Measurements from ENCODE around the gene TMEM231. TPM values are rescaled to one million over a fixed set of nuclear protein-coding genes. Genes with fewer than 3 reads are reported as not detected.
"Not testable (repeated sequence)": the region's sequence is repeated elsewhere in the genome, so short reads cannot be mapped to it uniquely, and the experiment has no call there.

The TMEM231 gene
- total and polyA plus RNA-seq, 2 donors from 2014 or later = 8.6 to 13.7 TPM

DNA sequence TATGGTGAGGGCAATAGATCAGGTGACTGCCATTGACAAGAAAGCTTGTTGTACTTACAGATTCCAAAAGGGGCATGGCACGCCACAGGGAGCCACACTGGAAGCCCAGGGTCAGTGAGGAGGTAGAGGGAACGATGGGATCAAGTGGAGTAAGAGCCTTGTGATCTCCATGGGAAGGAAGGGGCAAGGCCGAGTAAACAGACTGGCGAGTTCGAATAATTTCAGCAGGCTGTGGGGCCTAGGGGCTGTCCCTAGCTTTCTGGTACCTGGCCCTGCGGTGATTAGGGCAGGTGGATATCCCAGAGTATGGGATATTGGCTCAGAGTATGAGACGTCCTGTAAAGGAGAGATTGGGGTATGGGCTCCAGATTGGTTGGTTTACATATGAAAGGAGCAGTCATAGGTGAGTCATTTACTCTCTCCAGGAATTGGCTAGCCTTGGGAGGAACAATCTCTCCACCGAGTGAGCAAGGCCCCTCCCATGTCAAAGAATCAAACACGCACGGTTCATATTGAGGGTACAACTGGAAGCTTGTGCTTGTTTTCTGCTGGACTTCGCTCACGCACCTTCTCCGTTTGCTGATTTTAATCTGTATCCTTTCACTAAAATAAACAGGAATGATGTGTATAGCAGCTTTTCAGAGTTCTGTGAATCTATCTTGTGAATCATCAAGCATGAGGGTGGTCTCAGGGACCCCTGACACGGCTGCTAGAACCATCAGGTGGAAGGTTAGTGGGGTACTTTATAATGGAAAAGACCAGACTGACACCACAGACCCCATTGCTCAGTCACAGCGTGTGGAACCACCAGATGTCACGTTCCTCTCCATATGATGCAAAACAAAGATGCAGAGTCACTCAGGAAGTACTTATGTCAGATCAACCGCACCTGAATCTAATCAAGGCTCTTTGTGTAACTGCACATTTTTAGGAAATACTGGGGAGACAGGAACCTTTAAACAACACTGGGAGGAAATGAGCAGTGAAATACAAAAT is 38.1 kb upstream of the TMEM231 start:
- Histone ChIP-seq H3K9me3 (ENCODE audit: control insufficient read depth in 2 of 3, insufficient read depth in 1 of 3, low read length in 3 of 3) (no peaks in the 10 kb centered on the region), H3K4me3 (ENCODE audit: low read length in 3 of 3) (no peak overlapping the region), H3K4me1 (ENCODE audit: control insufficient read depth in 2 of 3, insufficient read depth in 2 of 3, low read depth in 1 of 3, low read length in 3 of 3) (no peaks in the 10 kb centered on the region), H3K27ac (ENCODE audit: low read depth in 2 of 2, low read length in 2 of 2) (no peak overlapping the region), H3K36me3 (ENCODE audit: control insufficient read depth in 2 of 3, insufficient read depth in 3 of 3, low read length in 3 of 3) (peaks cover 0 to 5% (median 4%) of the 10 kb centered on the region in 3 donors), H3K27me3 (ENCODE audit: control insufficient read depth, insufficient read depth, low read length) (no peaks in the 10 kb centered on the region), H3K9ac (ENCODE audit: low read length in 3 of 3) (no peak overlapping the region)
- intact Hi-C loops (cut with DNase I) = no loop called here
- FAIRE-seq (no peak), DNase-seq (no peak)
- TF ChIP-seq, protein P1, sequence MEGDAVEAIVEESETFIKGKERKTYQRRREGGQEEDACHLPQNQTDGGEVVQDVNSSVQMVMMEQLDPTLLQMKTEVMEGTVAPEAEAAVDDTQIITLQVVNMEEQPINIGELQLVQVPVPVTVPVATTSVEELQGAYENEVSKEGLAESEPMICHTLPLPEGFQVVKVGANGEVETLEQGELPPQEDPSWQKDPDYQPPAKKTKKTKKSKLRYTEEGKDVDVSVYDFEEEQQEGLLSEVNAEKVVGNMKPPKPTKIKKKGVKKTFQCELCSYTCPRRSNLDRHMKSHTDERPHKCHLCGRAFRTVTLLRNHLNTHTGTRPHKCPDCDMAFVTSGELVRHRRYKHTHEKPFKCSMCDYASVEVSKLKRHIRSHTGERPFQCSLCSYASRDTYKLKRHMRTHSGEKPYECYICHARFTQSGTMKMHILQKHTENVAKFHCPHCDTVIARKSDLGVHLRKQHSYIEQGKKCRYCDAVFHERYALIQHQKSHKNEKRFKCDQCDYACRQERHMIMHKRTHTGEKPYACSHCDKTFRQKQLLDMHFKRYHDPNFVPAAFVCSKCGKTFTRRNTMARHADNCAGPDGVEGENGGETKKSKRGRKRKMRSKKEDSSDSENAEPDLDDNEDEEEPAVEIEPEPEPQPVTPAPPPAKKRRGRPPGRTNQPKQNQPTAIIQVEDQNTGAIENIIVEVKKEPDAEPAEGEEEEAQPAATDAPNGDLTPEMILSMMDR (IDR thresholded peaks at IDR 0.05; ENCODE audit: borderline replicate concordance, extremely low read depth, insufficient read depth) = no peak

DNA sequence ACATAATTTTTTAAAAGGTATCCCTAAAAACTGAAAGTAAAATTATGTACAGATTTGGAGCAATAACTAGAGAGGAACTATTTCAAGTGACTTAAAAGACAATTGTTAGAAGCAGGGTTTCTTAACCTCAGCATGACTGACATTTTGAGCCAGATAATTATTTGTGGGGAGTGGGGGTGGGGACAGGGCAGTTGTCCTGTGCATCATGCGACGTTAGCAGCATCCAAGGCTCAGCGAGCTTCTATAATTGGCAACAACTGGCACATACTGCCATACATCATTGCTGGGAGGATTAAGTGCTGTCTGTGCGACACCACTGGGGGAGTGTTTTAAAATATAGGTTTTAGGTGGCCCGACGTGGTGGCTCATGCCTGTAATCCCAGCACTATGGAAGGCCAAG is 37.3 kb upstream of the TMEM231 start:
- FAIRE-seq (no peak), DNase-seq (no peak)
- H3K4me1 ChIP-seq (ENCODE audit: control insufficient read depth in 2 of 3, insufficient read depth in 2 of 3, low read depth in 1 of 3, low read length in 3 of 3) = no peaks in the 10 kb centered on the region
- H3K36me3 ChIP-seq (ENCODE audit: control insufficient read depth in 2 of 3, insufficient read depth in 3 of 3, low read length in 3 of 3) = peaks cover 0 to 6% (median 4%) of the 10 kb centered on the region in 3 donors
- H3K27ac ChIP-seq (ENCODE audit: low read depth in 2 of 2, low read length in 2 of 2) = no peak overlapping the region
- no peaks in the 10 kb centered on the region for H3K27me3 ChIP-seq (ENCODE audit: control insufficient read depth, insufficient read depth, low read length)
- intact Hi-C loops (cut with DNase I) = no loop called here
- H3K9me3 ChIP-seq (ENCODE audit: control insufficient read depth in 2 of 3, insufficient read depth in 1 of 3, low read length in 3 of 3) = no peaks in the 10 kb centered on the region
- no peak overlapping the region for H3K4me3 ChIP-seq (ENCODE audit: low read length in 3 of 3)
- no peak overlapping the region for H3K9ac ChIP-seq (ENCODE audit: low read length in 3 of 3)
- TF ChIP-seq, protein P1 (IDR thresholded peaks at IDR 0.05; ENCODE audit: borderline replicate concordance, extremely low read depth, insufficient read depth) = no peak

DNA sequence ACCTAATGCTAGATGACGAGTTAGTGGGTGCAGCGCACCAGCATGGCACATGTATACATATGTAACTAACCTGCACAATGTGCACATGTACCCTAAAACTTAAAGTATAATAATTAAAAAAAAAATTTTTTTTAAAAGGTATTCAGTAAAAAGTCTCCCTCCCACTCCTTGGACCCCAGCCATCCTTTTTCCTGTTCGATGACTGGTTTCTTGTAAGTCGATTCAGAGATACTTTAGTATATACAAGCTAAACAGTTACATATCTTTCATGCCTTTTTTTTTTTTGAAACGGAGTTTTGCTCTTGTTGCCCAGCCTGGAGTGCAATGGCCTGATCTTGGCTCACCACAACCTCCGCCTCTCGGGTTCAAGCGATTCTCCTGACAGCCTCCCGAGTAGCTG is 35.9 kb upstream of the TMEM231 start:
- H3K9me3 ChIP-seq (ENCODE audit: control insufficient read depth in 2 of 3, insufficient read depth in 1 of 3, low read length in 3 of 3); H3K27ac ChIP-seq (ENCODE audit: low read depth in 2 of 2, low read length in 2 of 2); H3K4me3 ChIP-seq (ENCODE audit: low read length in 3 of 3); H3K36me3 ChIP-seq (ENCODE audit: control insufficient read depth in 2 of 3, insufficient read depth in 3 of 3, low read length in 3 of 3); H3K4me1 ChIP-seq (ENCODE audit: control insufficient read depth in 2 of 3, insufficient read depth in 2 of 3, low read depth in 1 of 3, low read length in 3 of 3); FAIRE-seq; intact Hi-C loops (cut with DNase I); H3K27me3 ChIP-seq (ENCODE audit: control insufficient read depth, insufficient read depth, low read length); H3K9ac ChIP-seq (ENCODE audit: low read length in 3 of 3); DNase-seq: not testable (repeated sequence)

Data from kidney (tissue), 14 donors.